ENCODE measurements around the gene FATE1.

FATE1 gene

GRCh38 chrX:151743651-151744470, 28.0 kb downstream of the FATE1 start:
- no peak for DNase-seq

- no peak for DNase-seq
Observed at GRCh38 chrX:151745651-151746050, 29.8 kb downstream of the FATE1 start.

DNA sequence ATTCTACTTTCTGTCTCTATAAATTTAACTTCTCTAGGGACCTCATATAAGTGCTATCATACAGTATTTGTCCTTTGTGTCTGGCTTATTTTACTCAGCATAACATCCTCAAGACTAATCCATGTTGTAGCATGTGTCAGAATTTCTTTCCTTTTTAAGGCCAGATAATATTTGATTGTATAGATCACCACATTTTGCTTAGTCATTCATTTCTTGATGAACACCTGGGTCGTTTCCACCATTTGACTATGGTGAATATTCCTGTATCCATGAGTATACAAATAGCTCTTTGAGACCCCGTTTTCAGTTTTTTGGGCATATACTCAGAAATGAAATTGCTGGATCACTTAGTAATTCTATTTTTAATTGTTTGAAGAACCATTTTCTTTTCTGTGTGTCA, 30.7 kb downstream of the FATE1 start:
- DNase-seq: no peak

DNA sequence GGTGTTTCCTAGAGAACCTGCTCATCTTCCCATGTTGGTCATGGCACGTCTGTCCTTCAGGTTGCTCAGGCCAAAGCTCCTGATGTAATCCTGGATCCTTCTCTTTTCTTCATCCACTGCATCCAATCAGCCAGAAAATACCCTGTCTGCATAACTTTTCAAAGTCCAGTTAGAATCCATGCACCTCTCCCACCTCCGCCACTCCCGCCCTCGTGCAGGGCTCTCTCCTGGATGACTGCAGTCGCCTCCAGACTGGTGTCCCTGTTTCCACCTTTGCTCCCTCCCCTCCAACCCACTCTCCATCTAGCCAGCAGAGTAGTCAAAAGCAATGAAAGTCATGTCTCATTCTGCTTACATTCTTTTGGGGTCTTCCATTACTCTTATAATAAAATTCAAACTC, 34.7 kb downstream of the FATE1 start:
- DNase-seq: no peak

DNA sequence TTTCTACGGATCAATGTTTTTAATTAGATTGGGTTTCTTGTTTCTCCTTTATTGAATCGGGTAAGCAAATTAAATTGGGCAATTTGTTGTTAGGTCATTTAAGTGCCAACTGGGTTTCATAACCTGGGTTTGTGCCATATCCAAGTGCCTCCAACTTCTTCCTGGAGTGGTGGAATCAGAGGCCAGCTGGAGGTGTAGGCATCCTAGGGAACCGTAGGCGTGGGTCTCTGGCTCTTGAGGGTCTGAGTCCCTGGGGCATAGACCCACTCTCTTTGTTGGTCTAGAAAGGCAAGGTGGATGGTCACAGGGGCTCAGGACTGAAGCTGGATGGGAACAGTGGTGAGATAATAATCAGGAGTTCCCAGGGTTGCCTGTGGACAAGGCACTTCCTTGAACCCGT, 37.0 kb downstream of the FATE1 start:
- DNase-seq: no peak

DNA sequence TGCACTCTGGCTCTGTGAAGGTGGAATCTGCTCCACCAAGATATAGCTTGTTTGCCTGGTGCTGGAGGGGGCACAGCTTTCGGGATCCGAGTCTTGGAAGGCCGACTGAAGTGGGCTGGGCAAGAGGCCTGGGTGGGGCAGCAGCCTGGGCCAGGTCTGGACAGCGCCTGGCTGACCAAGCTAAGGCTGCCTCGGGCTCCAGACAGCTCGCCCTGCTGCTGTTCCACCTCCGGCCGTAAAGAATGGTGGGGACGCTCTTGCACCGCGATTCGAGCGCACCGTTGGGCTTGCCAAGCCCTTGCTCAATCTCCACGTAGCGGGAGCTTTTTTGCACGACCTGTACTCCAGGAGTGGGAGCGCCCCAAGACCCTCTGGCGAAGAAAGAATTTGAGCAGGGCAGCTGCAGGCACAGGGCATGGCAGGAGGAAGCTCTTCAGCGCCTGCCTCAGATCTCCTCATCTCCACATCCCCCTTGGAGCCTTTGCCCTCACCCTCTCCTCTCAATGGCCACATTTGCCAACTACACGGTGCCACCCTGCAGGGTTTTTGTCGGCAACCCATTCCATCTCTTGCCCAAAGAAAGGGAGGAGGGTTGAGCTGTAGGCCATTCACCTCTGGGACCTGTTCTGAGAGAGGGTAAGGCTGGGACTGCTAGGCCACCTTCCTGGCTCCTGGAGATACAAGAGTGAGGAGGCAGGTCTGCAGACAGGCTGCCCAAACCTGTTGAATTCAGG, 37.6 kb downstream of the FATE1 start:
- no peak for DNase-seq

DNA sequence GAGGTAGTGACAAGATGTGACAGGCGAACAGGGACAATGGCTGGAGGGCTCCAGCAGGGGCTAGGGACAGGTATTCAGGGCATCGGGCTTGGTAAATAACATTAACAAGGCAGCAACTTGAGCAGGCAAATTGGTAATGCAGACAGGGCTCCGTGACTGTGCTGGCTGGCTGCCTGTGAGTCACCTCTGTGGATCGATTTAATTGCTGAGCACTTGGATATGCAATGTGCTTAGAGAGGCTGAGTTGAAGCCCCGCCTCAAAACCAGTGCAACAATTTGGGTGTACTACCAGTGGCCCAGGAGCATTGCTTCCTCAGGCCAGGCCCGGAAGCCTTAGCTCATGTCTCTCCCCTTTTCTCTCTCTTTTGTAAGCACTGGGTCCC, 38.2 kb downstream of the FATE1 start:
- DNase-seq: no peak

DNA sequence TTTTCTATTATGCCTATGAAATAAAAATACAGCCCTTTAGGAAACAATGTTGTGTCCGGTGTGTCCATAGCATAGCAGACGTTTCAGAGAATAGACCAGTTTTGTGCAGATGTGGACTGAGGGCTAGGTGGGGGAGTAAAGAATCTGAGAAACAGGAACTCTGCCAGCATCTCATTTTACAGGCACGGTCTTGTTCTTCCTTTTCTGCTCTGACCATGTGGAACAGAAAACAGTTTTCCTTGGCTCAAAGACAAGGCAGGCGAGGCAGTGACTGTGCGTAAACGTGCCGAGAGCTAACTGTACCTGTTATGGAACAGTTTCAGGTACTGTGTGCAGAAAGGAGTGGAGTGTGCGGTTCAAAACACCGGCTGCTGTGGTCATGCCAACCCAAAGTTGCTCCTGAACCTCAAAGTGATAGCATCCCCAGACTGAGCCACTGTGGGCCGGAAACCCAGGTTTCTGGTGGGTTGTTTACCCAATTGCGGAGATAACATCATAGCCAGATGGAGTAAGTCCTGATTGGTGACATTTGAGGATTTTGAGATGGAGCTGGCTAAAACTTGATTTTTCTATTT, 38.9 kb downstream of the FATE1 start:
- no peak for DNase-seq

DNA sequence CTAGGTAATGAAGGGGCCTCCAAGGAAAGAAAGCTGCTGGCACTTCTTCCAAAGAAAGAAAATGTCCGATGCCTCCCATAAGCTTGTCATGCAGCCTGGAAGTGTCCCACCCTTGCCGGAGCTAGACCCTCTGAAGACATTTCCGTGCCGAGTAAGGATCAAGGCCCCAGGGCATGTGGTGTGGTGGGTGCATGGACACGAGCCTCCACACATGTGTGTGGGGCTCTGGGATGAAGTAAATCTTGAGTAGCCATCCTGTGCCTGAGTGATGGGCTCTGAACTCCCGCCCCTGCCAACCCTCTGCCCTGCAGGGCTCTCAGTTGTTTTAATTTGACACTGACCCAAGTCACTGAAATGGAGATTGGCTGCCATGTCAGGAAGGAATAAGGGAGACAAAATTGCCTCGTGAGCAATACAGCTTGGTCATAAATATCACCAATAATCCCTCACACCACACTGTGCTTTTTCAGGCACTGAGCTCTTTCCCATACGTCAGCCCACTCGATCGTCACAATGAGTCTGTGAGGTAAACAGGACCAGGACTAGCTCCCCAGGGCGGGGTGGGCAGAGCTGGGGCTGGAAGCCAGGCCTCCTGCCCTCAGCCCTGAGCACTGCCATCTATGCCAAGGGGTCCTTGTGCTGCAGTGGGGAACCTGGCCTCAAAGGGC, 43.3 kb downstream of the FATE1 start:
- DNase-seq: no peak

DNA sequence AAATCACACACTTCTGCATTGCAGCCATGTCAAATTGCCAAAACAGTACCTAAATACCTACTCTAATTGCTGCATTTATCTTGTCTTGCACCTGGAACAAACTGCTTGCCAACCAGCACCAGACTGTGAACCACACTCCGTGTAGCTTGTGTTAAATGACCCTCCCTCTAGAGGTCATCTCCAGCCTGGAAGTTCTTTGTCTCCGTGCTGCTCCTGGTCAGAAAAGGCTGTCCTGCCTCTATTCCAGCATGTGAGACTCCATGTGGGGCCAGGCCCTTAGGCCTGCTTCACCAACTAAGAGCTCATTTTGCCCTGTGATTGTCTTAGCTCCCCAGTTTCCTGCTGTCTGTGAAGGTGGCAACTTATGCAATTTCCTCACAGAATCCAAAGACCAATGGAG, 47.0 kb downstream of the FATE1 start:
- no peak for DNase-seq

DNA sequence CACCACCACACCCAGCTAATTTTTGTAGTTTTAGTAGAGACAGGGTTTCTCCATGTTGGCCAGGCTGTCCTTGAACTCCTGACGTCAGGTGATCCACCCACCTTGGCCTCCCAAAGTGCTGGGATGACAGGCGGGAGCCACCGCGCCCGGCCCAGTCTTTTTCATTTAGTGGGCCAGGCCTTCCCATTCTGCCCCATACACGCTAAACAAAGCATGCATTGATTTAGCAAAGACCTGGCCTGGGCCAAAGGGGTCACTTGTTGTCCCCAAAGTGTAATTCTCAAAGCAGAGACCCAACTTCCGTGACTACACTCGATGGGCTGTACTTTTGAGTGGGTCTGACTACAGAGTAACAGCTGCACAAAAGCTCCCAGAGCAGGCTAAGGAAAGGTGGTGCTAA, 47.9 kb downstream of the FATE1 start:
- no peak for DNase-seq

DNA sequence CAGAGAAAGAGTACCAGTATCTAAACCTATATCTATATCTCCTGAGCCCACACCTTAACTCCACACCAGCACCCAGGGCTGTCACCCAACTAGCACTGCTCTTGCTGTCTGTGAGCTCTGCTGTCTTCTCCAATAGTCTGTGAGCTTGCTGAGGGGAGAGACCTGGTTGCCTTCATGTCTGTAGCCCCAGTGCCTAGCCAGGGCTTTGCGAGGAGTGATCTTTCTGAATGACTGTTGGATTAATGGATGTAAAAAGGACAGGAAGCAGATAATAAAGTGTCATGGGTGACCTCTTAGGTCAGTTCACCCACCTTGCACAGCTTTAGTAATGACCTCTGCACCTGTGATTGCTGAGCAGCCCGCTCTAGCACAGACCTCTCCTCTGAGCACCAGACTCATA, 49.2 kb downstream of the FATE1 start:
- no peak for DNase-seq

DNA sequence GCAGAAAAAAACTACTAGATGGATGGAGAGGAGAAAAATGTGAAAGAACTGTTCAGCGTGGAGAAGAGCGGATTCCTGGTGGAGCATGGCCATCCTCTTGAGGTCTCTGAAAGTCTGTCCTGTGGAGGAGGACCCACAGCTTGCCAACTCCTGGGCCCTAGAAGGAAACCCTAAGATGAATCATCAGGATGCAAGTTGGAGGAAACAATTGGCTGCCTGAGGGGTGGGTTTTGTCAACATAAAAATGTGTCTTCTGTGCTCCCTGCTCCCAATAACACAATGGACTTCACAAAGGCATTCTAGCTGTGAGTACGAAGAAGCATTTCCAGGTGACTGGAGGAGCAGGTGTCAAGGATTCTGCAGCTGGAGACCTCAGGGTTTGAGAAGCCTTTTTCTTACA, 55.9 kb downstream of the FATE1 start:
- no peak for DNase-seq
